ENCODE data around the gene CUEDC1.
"Not testable (repeated sequence)": the region's sequence is repeated elsewhere in the genome, so short reads cannot be mapped to it uniquely, and the experiment has no call there.

Gene CUEDC1

GRCh38 chr17:57984936-57985674 lies 29.9 kb upstream of the CUEDC1 start:
- DNase-seq (ENCODE audit: low read depth) = no peak

- no peak for DNase-seq (ENCODE audit: low read depth)
Measured at GRCh38 chr17:57984261-57984890, 29.2 kb upstream of the CUEDC1 start.

DNA sequence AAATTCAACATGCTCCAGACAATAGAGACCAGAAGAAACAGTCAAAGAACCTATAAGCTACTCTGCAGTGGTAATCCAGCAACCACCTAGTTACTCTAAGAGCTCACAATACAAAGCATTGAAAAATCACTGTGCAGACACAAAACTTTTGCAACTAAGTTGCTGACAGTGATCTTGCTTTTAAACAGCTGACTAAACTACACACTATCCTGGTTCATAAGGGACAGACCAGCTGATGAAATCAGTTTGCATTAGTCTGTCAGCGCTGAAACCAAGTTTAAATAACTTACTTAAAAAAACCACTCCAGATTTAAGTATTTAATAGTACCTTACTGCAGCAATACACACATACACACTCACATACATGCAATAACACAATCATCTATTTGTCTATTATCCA lies 28.2 kb upstream of the CUEDC1 start:
- DNase-seq (ENCODE audit: low read depth) = no peak

- no peak for DNase-seq (ENCODE audit: low read depth)
Measured at GRCh38 chr17:57982452-57983170, 27.4 kb upstream of the CUEDC1 start.

- no peak for DNase-seq (ENCODE audit: low read depth)
Measured at GRCh38 chr17:57980522-57980921, 25.3 kb upstream of the CUEDC1 start.

DNA sequence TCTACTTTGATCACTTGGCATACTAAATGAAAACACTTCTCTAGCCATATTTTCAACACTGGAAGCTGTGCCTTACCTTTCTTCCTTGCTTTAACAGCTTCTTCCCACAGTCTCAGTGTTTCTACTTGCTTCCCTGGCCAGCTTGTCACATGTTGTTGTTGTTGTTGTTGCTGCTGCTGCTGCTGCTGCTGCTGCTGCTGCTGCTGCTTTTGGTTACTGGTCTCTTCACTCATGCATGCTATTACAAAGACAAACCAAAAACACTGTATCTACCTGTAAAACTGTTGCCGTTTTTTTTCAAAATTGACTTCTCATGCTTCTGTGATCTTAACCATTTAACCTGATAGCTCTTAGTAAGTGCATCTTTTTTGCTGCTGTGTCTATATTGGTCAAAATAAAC lies 23.9 kb upstream of the CUEDC1 start:
- DNase-seq (ENCODE audit: low read depth) = no peak

- no peak for DNase-seq (ENCODE audit: low read depth)
Measured at GRCh38 chr17:57976594-57976993, 21.4 kb upstream of the CUEDC1 start.

DNA sequence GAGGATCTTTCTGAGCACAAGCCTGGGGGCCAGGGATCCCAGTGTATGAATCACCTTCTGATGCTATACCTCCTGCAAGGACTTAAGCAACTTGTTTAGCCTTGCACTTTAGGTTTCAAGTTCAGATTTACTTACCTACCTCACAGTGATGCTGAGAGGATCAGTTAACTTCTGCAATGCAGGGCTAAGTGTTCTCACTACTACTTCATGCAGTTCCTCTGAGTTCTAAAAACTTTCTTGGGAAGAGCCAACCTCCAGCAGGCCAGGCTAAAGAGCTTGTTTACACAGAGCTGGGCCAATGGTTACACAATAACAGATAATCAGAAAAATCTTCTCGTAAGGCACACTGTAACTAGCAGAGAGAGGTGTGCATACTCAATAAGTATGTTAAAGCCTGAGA lies 19.8 kb upstream of the CUEDC1 start:
- DNase-seq (ENCODE audit: low read depth) = no peak

DNA sequence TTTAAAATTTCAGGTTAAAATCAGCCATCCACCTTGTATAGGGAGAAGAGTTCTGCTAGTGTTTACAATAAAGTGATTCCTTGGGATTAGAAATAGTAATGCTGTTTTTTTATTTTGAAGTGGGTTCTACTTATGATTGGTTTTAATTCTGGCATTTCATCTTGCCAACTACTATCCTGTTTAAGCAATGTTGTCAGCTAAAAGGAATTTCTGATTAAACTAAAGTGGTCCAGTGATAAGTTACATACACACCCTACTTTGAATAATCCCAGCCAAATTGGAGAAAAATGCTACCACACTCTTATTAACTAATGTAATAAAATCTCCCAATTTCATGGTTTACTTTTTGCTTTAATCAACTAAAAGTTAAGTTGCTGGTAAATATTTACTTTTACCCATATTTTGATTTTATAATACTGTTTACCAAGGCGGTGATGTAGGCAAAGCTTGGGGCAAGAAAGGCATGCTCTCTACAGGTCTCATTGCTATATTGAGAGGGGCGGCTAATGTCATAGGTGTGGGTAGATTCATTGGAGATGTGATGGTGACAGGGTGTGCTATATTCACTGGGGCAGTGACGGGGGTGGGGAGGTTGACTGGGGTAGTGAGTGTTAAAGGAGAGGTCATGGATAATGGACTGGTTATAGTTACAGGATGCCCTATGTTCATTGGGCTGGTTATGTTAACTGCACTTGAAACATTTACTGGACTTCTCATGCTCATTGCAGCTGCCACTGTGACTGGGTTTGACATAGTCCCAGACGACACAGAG lies 19.0 kb upstream of the CUEDC1 start:
- DNase-seq (ENCODE audit: low read depth) = not testable (repeated sequence)

DNA sequence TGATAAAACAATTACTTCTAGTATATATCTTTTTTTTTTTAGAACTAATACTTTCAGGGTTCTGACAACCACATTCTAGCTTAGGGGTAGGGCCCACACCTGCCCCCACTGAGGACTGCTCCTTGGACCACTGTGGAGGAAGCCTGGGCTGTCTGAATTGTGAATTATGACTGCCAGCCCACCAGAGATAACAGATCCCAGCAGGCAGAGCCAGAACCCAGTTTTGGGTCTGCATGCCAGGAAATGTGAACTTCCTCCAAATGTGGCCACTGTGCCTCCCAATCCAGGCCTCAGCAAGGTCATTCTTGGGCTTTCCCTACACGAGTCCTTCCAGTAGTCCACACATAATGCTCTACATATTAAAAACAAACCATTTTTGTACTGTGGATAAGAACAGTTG lies 16.9 kb upstream of the CUEDC1 start:
- no peak for DNase-seq (ENCODE audit: low read depth)

DNA sequence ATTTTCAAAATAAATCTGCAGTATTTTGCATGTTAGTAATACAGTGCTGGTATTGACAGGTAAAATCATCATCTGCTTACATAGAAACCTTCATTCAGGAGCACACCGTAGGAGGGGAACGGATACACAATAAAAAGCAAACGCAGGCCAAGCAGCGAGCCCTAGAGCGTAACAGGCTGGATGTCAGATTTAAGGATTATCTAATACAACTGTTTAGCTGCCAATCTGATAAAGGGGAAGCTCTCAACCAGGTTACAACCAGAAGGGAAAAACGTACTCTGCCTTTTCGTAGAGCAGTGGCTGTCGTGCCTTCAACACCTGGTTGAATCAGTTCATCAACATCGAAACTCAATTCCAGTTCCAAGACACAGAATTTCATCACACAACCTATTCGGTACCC lies 16.4 kb upstream of the CUEDC1 start:
- DNase-seq (ENCODE audit: low read depth) = no peak

- DNase-seq (ENCODE audit: low read depth) = no peak
Measured at GRCh38 chr17:57970710-57971109, 15.5 kb upstream of the CUEDC1 start.

DNA sequence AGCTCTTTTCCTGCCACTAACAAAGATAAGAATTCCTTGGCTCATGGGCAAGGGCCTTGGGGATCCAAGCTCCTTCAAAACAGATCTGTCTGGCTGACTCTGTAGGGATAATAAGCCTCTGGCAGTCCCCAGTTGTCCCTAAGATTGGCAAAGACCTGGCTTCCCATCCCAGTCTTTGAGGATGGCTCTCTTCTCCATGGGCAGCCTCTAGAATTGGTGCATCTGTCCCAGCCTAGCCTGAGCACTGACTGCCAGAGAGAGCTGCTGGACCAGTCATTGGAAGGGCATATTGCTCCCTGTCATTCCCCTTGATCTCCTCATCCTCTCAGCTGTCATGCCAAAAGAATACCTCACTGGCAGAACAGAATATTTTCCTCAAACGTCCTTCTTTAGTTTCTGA lies 13.2 kb upstream of the CUEDC1 start:
- no peak for DNase-seq (ENCODE audit: low read depth)

DNA sequence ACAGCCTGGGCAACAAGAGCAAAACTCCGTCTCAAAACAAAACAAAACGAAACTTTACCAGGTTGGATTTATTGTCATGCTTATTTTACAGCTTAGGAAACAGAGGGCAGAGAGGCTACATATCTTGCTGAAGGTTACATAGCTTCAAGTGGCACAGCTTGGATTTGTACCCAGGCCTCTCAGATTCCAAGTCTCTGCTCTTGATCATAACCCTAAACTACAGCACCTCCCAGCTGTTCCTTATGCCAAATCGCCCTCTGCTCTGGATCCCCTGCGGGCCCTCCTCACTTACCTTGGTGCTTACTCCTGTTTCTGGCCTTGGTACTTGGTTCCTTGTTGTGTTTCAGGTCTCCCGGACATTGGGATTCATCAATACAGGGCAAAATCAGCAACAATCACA lies 11.7 kb upstream of the CUEDC1 start:
- DNase-seq (ENCODE audit: low read depth) = no peak

DNA sequence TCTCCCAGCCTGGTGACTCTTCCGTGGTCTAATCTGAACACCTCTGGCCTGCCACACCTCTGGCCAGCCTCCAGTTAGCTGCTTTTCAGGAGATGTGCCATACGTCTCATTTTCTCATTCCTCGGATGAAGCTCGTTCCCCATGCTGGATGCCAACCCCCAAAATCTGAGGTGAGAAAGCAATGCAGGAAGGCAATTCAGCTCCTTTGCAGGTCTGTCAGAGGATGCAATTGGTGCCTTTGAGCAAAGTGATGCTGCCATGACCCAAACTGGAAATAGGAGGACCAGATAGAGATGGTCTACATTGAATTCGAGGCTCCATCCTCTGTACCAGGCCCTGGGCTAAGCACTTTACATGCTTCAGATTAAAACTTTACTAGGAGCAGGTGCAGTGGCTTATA lies 11.0 kb upstream of the CUEDC1 start:
- no peak for DNase-seq (ENCODE audit: low read depth)

DNA sequence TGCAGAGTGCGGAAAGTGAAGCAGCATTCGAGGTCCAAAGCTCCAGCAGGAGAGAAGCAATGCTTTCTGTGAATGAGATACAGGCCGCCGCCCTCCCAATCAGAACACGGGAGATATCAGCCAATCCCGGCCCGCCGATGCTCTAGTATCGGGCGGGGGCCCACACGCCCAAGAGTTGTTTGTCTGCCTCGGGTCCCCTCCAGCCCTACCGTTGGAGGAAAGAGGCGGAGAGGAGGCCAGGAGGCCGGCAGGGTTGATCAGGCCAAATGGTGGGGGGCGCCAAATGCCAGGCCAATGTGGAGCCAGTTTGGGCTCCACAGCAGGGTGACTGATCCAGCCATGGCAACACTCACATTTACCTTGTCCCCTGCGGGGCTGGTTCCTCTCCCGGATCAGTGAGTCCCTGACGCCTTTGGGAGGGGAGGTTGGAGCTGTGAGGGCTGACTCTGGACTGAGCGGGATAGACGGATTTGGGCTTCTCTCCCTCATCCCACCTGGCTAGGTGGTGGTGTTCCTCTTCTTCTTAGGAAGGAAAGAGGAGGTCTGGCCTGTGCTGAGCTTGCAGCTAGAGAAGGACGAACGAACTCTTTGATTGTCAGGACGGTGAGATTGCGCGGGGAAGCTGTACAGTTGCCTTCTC lies 10.4 kb upstream of the CUEDC1 start:
- DNase-seq (ENCODE audit: low read depth) = no peak

- no peak for DNase-seq (ENCODE audit: low read depth)
Measured at GRCh38 chr17:57963149-57963511, 7.9 kb upstream of the CUEDC1 start.

- no peak for DNase-seq (ENCODE audit: low read depth)
Measured at GRCh38 chr17:57962279-57963148, 7.3 kb upstream of the CUEDC1 start.

- DNase-seq (ENCODE audit: low read depth) = no peak
Measured at GRCh38 chr17:57959929-57960328, 4.7 kb upstream of the CUEDC1 start.

DNA sequence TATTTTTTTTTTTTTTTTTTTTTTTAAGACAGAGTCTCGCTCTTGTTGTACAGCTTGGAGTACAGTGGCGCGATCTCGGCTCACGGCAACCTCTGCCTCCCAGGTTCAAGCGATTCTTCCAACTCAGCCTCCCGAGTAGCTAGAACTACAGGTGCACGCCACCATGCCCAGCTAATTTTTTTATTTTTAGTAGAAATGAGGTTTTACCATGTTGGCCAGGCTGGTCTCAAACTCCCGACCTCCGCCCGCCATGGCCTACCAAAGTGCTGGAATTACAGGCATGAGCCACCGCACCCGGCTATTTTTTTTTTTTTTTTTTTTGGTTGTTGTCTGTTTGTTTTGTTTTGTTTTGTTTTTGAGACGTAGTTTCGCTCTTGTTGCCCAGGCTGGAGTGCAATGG lies 3.2 kb upstream of the CUEDC1 start:
- not testable (repeated sequence) for DNase-seq (ENCODE audit: low read depth)

DNA sequence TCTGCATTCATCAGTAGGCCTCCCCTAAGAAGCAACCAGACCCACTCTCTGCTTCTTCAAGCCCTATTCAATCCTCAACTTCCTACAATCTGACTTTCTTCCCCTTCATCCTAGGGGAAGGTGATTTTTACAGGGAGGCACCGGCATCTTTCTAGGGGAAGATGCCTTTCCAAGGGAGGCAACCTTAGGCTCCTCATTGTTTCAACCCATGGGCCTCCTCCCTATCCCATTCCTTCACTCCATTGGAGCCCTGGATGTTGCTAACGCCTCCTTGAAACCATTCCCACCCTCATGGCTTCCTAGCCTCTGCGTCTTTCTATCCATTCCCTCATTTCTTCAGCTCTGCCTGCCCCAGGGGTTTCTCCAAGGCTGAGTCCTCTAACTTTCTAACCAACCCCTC lies 2.7 kb upstream of the CUEDC1 start:
- no peak for DNase-seq (ENCODE audit: low read depth)

Measured in non-pigmented ciliary epithelial cell (primary cell).